HG03378 (cell line): ENCODE results near the gene CEACAM21.

Source experiments
- ATAC-seq: cut with Tn5 transposase; IDR thresholded peaks from one replicate; pipeline ENCODE4 v1.9.1; 2021; ENCODE audit warnings: mild to moderate bottlenecking, moderate library complexity; ENCODE audit not compliant: unreplicated experiment

Gene CEACAM21

GRCh38 chr19:41575998-41576397, at the start of gene CEACAM21:
Gene CEACAM21, plus strand, starts transcription at chr19:41576166. Its CDS starts 109 bp downstream, at chr19:41576275.
- peak; percentile 62 for ATAC-seq

DNA sequence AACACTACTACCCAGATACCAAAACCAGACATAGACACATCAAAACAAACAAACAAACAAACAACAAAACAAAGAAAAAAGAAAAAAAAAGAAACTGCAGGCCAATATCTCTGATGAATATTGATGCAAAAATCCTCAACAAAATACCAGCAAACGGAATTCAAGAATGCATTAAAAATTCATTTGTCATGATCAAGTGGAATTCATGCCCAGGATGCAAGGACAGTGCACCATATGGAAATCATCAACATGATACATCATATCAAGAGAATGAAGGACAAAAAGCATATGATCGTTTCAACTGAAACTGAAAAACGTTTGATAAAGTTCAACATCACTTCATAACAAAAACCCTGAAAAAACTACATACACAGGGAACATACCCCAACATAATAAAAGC, 48.9 kb upstream of the CEACAM21 start:
- no peak for ATAC-seq

GRCh38 chr19:41528106-41528505, 47.9 kb upstream of the CEACAM21 start:
- ATAC-seq: no peak

GRCh38 chr19:41529484-41530183, 46.3 kb upstream of the CEACAM21 start:
- ATAC-seq: no peak

DNA sequence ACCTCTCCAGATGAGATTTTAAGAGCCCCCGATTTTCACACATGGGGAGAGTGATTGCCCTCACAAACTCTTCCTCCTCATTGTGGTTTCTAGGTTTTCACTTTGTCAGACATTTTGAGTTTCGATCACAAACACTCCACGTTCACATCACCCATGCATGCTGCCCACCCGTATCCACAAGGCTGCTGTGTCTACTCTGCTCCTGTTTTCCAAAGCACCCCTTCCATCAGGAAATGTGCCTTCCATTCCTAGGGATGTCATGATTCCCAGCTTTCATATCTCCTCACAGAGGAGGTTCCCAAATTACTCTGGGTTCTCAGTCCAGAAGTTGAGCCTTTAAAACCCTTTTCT, 45.8 kb upstream of the CEACAM21 start:
- no peak for ATAC-seq

- ATAC-seq: no peak
Measured at GRCh38 chr19:41530761-41531301, 45.1 kb upstream of the CEACAM21 start.

DNA sequence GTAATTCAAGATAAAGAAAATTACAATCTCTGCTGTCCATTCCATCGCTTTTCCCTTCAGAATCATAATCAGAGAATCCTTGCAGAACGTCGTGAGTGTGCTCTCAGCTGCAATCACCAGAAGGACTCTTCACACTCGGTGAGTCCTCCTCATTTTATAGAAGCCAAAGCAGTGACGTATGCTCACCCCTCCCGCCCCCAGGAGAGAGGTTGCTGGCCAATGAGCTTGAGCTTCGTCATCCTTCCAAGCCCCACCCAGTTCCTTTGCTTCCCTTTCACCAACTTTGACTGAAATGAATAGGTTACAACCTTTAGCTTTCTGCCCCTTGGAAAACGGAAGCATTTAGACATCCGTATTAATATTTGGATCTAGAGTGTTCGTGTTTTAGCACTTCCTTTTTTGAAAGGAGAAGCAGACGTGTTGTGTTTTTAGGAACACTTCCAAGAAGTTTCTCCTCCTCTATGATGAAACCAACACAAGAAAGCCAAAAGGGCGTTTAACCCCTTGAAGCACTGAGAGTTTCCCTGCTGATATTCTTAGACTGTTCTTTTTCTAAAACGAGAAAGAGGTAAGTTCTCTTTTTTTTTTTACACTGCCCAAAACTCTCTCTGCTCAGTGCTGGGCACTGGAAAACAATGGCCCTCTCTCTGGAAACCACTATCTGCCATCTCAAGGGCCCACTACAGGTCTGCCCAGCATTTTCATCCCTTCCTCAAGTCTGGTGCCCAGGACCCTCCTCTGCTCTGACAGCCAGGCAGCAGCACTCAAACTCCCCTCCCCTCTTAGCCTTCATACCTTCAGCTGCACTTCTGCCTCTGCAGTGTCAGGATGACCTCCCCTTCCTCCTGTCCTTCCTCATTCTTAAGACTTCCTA, 44.3 kb upstream of the CEACAM21 start:
- no peak for ATAC-seq

DNA sequence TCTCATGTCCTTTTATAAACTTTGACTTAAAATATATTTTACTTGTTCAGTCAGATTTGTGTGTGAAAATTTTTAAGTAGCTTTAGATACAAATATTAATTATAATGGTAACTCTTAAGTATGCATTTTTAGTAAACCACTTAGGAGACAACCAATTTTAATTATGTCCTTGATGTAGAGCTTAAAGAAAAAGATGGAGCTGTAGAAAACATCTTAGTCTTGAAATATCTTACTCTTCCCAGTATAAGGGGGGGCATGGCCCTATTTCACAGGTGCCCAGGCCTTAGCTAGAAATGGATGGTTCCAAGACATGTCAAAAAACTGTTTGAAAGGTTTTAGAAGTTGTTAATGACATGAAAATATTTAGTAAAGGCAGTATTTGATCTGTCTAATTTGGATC, 43.4 kb upstream of the CEACAM21 start:
- ATAC-seq: no peak

DNA sequence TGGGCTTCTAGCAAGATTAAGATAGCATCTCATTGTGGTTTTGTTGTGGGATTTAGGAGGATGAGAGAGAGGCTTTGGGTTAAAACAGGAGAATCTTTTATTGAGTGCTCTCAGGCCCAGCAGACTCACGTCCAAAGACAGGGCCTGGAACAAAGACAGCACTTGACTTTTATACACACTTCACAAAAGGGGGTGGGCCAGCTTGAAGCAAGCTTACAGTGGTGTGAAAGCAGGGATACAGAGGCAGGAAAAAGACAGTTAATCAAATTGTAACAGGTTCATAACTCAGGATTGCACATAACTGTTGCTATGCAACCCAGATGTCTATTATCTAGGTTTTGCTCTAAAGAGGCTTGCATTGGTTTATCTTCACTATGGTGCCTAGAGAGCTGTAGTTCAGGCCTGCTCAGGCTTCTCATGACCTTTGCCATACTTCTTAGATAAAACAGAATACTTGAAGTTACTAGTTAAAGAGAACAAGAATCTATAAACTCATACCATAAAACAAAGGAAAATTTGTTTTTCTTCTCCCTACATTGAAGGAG, 42.2 kb upstream of the CEACAM21 start:
- ATAC-seq: no peak

GRCh38 chr19:41535029-41535622, 40.8 kb upstream of the CEACAM21 start:
- ATAC-seq: peak; percentile 72

DNA sequence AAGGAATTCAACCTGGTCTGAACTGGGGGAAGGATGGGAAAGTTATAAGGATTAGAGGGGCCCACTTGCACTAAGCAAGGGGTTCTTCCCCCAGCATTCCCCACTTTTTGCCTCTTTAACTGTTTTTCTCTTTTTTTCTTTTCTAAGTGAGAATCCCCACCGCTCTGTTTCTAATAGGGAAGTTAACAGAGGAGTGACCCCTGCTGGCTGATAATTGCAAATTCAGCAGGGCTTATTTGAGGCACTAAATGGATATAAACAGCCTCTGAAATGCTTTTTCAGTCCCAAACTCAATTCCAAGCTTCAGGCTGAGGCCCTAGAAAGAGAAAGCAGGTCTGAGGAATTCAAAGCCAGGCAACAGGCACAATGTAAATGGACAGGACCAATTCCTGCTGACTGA, 38.2 kb upstream of the CEACAM21 start:
- ATAC-seq: no peak

DNA sequence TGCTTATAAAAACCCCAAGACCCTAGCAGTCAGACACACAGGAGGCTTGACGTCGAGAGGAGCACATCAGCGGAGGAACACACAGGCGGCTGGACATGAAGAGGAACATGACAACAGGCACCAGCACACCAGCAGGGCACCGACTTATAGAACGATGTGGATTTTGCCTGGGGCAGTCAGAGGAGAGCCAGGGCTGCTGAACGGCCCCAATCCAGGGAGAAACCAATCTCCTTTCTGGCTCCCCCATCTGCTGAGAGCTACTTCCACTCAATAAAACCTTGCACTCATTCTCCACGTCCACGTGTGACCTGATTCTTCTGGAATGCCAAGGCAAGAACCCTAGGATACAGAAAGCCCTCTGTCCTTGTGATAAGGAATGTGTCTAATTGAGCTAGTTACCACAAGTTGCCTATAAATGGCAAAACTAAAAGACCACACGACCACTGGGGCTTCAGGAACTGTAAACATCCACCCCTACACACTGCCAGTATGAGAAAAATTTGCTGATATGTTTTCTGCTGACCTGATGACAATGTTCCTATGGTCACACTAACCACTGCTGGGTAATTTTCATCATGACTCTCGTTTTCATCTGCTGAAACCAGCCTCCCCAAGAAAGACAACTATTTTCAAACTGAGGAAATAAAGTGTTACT, 35.8 kb upstream of the CEACAM21 start:
- ATAC-seq: no peak

GRCh38 chr19:41541990-41542584, 33.9 kb upstream of the CEACAM21 start:
- no peak for ATAC-seq

GRCh38 chr19:41542622-41543021, 33.3 kb upstream of the CEACAM21 start:
- ATAC-seq: no peak

DNA sequence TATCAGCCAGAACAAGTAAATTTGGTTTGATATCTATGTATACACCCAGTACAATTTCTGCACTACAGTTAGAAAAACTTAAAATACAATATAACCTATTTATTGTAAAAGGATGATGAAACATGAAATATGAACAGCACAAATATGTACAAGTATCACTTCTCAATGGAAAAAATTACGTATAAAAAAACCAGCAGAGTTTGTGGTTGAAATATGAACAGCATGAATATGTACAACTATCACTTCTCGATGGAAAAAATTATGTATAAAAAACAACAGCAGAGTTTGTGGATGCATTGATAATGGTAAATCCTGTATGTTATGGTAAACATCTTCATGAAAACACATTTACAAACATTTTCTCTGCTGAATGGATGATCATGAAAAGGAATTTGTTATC, 32.4 kb upstream of the CEACAM21 start:
- no peak for ATAC-seq

DNA sequence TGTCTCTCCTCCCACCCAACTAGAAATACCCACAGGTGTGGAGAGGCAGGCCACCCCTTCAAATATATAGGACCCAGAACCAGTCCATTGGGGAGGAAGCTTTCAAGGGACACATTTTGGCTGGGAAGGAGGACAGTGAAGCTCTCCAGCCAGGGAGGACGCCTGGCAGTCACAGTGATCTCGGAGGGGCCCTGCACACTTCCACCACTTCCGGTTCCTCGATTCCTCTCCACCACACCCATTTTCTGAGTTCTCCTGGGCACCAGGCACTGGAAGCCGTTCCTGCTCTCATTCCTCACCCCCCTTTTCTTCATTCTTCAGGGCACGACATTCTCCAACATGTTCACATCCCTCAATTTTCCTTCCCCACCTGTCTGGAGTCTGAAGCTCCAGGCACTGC, 30.4 kb upstream of the CEACAM21 start:
- ATAC-seq: no peak

DNA sequence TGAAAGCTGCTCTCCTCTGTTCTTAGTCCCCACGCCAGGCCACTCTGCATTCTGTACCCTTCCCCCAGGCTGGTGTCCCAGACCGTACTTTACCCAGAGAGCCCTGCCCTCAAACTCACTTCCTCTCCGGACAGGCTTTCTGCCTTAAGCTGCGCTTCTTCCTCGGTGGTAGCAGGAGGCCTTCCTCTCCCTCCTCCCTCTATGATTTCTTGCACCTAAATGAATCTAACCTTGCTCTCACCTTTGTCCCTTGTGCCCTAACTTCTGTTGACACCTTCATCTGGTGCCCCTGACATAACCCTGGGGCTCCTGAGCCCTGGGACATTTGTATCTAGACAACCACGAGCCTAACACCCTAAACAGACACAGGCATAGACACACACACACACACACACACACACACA, 29.6 kb upstream of the CEACAM21 start:
- ATAC-seq: no peak

DNA sequence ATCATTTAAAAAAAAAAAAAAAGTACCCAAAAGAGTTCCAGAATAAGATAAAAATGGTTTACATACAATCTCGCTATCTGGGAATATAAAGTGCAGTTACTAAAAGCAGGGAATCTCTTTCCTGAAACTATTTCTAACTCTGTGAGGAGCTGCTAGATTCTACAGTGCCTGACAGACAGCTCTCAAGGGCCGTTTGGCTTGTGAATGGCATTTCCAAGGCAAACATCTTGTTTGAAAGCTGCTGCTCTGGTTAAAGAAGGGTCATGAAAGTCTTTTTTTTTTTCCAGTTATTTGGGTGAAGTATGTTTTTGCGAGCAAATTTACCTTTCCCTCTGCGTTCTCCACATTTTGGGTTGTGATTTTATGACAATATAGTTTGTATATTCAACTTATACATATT, 29.0 kb upstream of the CEACAM21 start:
- ATAC-seq: no peak

DNA sequence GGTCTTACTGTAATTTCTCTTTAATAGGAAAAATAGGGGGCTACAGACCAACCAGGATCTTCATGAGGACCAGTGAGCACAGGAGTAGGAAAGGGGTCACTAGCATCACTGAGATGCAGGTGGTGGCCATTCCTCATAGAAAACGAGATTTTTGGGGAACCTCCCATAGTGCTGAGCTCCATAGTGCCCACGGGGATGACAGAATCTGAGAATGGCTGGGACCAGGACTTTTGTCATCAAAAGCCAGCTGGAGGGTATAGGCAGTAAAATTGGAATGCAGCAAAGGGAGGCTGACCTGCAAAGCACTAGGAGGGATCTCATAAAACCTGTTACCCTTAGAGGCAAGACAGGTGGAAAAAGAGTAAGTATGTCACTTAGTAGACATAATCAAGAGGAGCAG, 28.4 kb upstream of the CEACAM21 start:
- no peak for ATAC-seq

GRCh38 chr19:41548047-41548446, 27.9 kb upstream of the CEACAM21 start:
- ATAC-seq: no peak
